Gastrocnemius medialis (tissue), 4 donors: ENCODE measurements around the gene PRG3. TPM values are rescaled to one million over a fixed set of nuclear protein-coding genes. Genes with fewer than 3 reads are reported as not detected.

Experiments
- ATAC-seq, 2 donors: fragments of 150-250 bp; one replicate each; pipeline ENCODE4 v1.9.1; 2016
- DNase-seq, 2 donors: peaks; one replicate each; pipeline ENCODE4 v3.0.0-alpha.2; 2019
- H3K27ac ChIP-seq, 4 donors: fragments of 200-600 bp; sonication (generic); 1 replicate in 1 of 4; 2 replicates in 3 of 4; pipeline ENCODE4 v1.5.1; 2016 to 2018; ENCODE audit warnings: mild to moderate bottlenecking in 2 of 4, moderate library complexity in 1 of 4
- H3K27me3 ChIP-seq, 3 donors: fragments of 200-600 bp; sonication (generic) in 2 of 3; 1 replicate in 1 of 3; 2 replicates in 2 of 3; pipeline versions ENCODE4 v1.5.1 to v1.6.0; 2016 to 2019; ENCODE audit warnings: mild to moderate bottlenecking in 1 of 3, moderate library complexity in 1 of 3
- H3K36me3 ChIP-seq, 2 donors: fragments of 200-600 bp; sonication (generic) in 1 of 2; one replicate each; pipeline ENCODE4 v1.5.1; 2017 to 2018
- H3K4me1 ChIP-seq, 2 donors: fragments of 200-600 bp; sonication (generic) in 1 of 2; one replicate each; pipeline ENCODE4 v1.5.1; 2016 to 2017; ENCODE audit warnings: mild to moderate bottlenecking in 2 of 2
- H3K4me3 ChIP-seq, 4 donors: fragments of 200-600 bp; sonication (generic) in 3 of 4; 1 replicate in 1 of 4; 2 replicates in 3 of 4; pipeline ENCODE4 v1.5.1; 2016 to 2019; ENCODE audit warnings: mild to moderate bottlenecking in 2 of 4
- H3K9me3 ChIP-seq, 3 donors: fragments of 200-600 bp; sonication (generic) in 2 of 3; 1 replicate in 1 of 3; 2 replicates in 2 of 3; pipeline ENCODE4 v1.5.1; 2016 to 2019
- CTCF ChIP-seq, 5 experiments: fragments of 450-650 bp in 3 of 5; fragments of 200-600 bp in 2 of 5; sonication (generic) in 2 of 5; IDR thresholded peaks in 4 of 5; conservative IDR thresholded peaks in 1 of 5; 1 replicate in 4 of 5; 2 replicates in 1 of 5; pipeline ENCODE4 v1.5.1; 2016 to 2019; ENCODE audit warnings: antibody characterized with exemption in 5 of 5, mild to moderate bottlenecking in 3 of 5, moderate library complexity in 3 of 5
- POLR2A ChIP-seq, 2 donors: fragments of 450-650 bp; IDR thresholded peaks; one replicate each; pipeline ENCODE4 v1.6.1; 2017; ENCODE audit warnings: antibody characterized with exemption in 2 of 2, mild to moderate bottlenecking in 2 of 2, moderate library complexity in 2 of 2
- in situ Hi-C, 4 donors: fragments of 200-750 bp; cut with MboI; loops; one replicate each; pipeline versions ENCODE4 v1.15.0 to v1.8.0; 2017; ENCODE audit warnings: low sequenced_read_pairs in 4 of 4
- intact Hi-C: fragments of 100-400 bp; cut with DNase I; formaldehyde crosslinking; loops from one replicate; pipeline ENCODE4 v1.15.1; 2023; ENCODE audit warnings: low total_unique reads
- total RNA-seq, 4 donors: library from RNA; depleted of rRNA; stranded (reverse); fragments of >200 nt; gene quantifications; one replicate each; pipeline versions ENCODE4 v1.1.0 to v1.2.3, GENCODE V29; 2016

PRG3 gene
- total RNA-seq, 4 donors from 2014 or later: not detected

DNA sequence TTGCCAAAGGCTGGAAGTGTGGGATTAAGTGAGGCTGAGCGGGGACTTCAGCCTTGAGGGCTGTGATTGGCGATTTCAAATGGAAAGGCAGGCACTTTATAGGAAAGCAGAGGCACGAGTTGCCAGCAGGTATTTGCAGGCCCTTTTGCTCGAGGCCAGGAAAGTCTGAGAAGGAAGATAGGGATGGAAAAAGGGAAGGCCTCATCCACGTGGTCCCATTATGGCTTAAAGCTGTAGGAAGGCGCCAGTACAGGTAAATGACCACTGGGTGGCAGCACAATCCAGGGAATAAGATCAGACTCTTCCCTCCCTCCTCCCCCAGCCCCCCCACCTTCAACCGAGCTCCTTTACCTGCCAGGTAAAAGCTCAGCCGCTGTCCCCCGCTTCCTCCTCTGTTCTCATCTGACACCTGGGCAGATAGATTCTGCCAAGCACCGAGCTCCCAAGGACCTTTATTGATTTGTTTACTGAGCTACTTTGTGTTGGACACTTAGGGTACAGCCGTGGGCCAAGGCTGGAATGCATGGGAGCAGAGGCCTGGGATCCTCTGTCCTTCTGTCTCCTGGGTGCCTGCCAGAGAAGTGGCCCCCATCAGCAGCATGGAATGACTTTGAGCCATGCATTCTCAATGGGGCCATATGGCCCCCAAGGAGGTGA, 35.3 kb downstream of the PRG3 start:
- ATAC-seq (peak; percentile 84 to 92), DNase-seq (peak; percentile 46 to 70)
- Histone ChIP-seq H3K27me3 (no peaks in the 10 kb centered on the region), H3K4me1 (no peaks in the 10 kb centered on the region), H3K36me3 (no peaks in the 10 kb centered on the region), H3K27ac (no peak overlapping the region), H3K4me3 (no peak overlapping the region), H3K9me3 (no peaks in the 10 kb centered on the region)
- intact Hi-C loops: loop anchor here (5.0 to 10.0 kb wide), 5 partner anchors 112 to 501 kb away; no protein-coding TSS in a partner anchor
- TF ChIP-seq CTCF (IDR thresholded peaks at IDR 0.05 in 4 of 5, conservative IDR thresholded peaks at IDR 0.05 in 1 of 5) (peak; percentile 37 to 90 (median 68)), POLR2A (IDR thresholded peaks at IDR 0.05) (no peak)
- in situ Hi-C loops: loop anchor here (10.0 to 25.0 kb wide), 6 partner anchors 108 to 417 kb away; partner anchors contain the start of genes YPEL4 (in 3 of the 4), APLNR (in 1 of the 4), BTBD18 (in 1 of the 4) and CTNND1 (in 1 of the 4)

DNA sequence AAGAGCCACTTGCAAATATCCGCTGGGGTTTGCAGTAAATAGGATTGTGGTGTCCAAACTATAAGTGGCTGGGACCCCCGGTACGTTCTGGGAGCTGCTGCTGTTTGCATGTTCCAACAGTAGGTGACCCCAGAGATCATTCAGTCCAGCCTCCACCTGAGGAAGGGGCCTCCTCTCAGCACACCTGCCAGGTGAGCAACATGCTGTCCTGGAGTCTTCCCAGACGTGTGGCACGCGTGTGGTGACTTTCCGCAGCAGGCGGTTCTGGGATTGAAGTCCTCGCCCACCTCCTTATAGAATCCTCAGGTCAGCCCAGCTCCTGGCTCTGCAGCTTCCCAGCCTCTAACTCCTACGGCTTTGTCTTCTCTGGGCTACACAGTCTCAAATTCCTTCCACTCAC, 36.1 kb downstream of the PRG3 start:
- no peaks in the 10 kb centered on the region for H3K9me3 ChIP-seq
- in situ Hi-C loops: loop anchor here (10.0 to 25.0 kb wide), 6 partner anchors 108 to 417 kb away; partner anchors contain the start of genes YPEL4 (in 3 of the 4), APLNR (in 1 of the 4), BTBD18 (in 1 of the 4) and CTNND1 (in 1 of the 4)
- ATAC-seq (no peak), DNase-seq (no peak)
- H3K36me3 ChIP-seq: no peaks in the 10 kb centered on the region
- no peak overlapping the region for H3K27ac ChIP-seq
- TF ChIP-seq CTCF (IDR thresholded peaks at IDR 0.05 in 4 of 5, conservative IDR thresholded peaks at IDR 0.05 in 1 of 5) (no peak), POLR2A (IDR thresholded peaks at IDR 0.05) (no peak)
- H3K4me1 ChIP-seq: no peaks in the 10 kb centered on the region
- H3K27me3 ChIP-seq: no peaks in the 10 kb centered on the region
- intact Hi-C loops: loop anchor here (5.0 to 10.0 kb wide), 5 partner anchors 112 to 500 kb away; no protein-coding TSS in a partner anchor
- no peak overlapping the region for H3K4me3 ChIP-seq

- in situ Hi-C loops (loop anchor here (10.0 to 25.0 kb wide), 6 partner anchors 107 to 418 kb away; partner anchors contain the start of genes YPEL4 (in 3 of the 4), APLNR (in 1 of the 4), BTBD18 (in 1 of the 4) and CTNND1 (in 1 of the 4)), intact Hi-C loops (loop anchor here (10.0 kb wide), 1 partner anchor 499 kb away; no protein-coding TSS in a partner anchor)
- Histone ChIP-seq H3K36me3 (no peaks in the 10 kb centered on the region), H3K9me3 (no peaks in the 10 kb centered on the region), H3K4me1 (no peaks in the 10 kb centered on the region), H3K27ac (no peak overlapping the region), H3K4me3 (no peak overlapping the region), H3K27me3 (no peaks in the 10 kb centered on the region)
- no peak for ATAC-seq
- DNase-seq: no peak
- TF ChIP-seq POLR2A (IDR thresholded peaks at IDR 0.05): no peak
- TF ChIP-seq CTCF (IDR thresholded peaks at IDR 0.05 in 4 of 5, conservative IDR thresholded peaks at IDR 0.05 in 1 of 5): no peak
Observed at GRCh38 chr11:57343825-57344224, 37.1 kb downstream of the PRG3 start.

- TF ChIP-seq CTCF (IDR thresholded peaks at IDR 0.05 in 4 of 5, conservative IDR thresholded peaks at IDR 0.05 in 1 of 5) (no peak), POLR2A (IDR thresholded peaks at IDR 0.05) (no peak)
- intact Hi-C loops (loop anchor here (10.0 kb wide), 1 partner anchor 498 kb away; no protein-coding TSS in a partner anchor), in situ Hi-C loops (loop anchor here (10.0 to 25.0 kb wide), 6 partner anchors 105 to 420 kb away; partner anchors contain the start of genes YPEL4 (in 3 of the 4), APLNR (in 1 of the 4), BTBD18 (in 1 of the 4) and CTNND1 (in 1 of the 4))
- Histone ChIP-seq H3K9me3 (no peaks in the 10 kb centered on the region), H3K4me1 (no peaks in the 10 kb centered on the region), H3K4me3 (no peak overlapping the region), H3K36me3 (no peaks in the 10 kb centered on the region), H3K27ac (no peak overlapping the region), H3K27me3 (no peaks in the 10 kb centered on the region)
- ATAC-seq (no peak), DNase-seq (no peak)
Observed at GRCh38 chr11:57342702-57343101, 38.2 kb downstream of the PRG3 start.
